GM21717 (cell line): ENCODE measurements around the gene SLC6A8.
"Not testable (repeated sequence)": the region's sequence is repeated elsewhere in the genome, so short reads cannot be mapped to it uniquely, and the experiment has no call there.

Experiments
- ATAC-seq: cut with Tn5 transposase; IDR thresholded peaks from one replicate; pipeline ENCODE4 v1.9.1; 2021; ENCODE audit warnings: mild to moderate bottlenecking, moderate library complexity; ENCODE audit not compliant: unreplicated experiment

The SLC6A8 gene

DNA sequence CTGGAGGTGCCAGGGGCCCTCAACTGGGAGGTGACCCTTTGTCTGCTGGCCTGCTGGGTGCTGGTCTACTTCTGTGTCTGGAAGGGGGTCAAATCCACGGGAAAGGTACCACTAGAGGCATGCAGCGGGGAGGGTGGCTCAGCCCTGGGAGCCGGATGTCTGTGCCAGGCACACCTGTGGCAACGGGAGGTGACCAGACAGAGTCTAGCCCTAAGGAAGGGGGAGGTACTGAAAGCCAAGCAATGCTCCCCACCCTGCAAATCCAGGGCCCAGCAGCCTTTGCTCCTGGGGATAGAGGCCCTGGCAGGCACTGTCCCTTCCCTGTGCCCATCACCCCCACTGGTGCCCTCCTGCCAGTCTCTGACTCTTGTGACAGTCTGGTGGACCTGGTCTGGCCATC lies 4.3 kb downstream of the SLC6A8 start:
- ATAC-seq = no peak

DNA sequence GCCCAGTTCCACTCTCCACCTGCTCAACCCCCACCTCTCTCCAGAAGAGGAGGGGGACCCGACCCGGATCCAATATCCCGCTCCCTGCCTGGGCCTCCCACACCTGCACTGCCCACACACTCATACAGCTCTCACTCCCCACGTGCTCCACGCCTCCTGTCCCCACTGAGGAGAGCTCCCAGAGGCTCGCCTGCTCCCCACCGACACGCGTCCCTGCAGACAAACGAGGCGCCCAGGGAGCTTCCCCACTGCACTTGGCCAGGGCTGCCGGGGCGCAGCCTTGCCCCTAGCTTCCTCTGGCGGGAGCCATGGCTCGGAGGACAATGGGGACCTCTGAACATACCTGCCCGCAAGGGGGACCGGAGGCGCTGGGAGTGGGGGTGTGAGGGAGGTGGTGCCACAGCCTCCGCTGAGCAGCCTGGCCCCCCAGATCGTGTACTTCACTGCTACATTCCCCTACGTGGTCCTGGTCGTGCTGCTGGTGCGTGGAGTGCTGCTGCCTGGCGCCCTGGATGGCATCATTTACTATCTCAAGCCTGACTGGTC lies 5.0 kb downstream of the SLC6A8 start:
- no peak for ATAC-seq

DNA sequence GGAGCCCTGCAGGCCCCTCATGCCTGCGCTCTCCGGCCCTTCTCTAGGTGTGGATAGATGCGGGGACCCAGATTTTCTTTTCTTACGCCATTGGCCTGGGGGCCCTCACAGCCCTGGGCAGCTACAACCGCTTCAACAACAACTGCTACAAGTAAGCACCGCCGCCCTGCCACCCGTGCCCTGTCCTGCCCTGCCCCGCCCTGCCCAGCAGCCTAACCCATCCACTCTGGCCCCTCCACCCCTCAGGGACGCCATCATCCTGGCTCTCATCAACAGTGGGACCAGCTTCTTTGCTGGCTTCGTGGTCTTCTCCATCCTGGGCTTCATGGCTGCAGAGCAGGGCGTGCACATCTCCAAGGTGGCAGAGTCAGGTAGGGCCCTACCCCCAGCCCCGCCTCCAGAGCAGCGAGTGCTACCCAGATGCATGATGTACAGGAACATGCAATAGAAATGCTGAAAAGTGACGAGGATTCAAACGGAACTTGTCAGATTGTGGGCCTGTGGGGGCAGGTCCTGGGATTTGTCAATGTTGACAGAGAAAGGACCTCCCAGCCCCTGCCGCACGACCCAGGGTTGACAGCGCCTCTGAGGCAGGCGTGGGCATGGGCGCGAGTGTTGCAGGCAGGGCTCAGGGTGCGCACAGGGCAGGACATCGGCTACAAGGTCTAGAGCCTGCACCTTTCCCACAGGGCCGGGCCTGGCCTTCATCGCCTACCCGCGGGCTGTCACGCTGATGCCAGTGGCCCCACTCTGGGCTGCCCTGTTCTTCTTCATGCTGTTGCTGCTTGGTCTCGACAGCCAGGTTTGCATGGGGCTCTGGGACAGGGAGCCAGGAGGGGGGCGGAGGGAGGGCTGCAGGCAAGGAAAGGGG lies 5.7 kb downstream of the SLC6A8 start:
- ATAC-seq = no peak

DNA sequence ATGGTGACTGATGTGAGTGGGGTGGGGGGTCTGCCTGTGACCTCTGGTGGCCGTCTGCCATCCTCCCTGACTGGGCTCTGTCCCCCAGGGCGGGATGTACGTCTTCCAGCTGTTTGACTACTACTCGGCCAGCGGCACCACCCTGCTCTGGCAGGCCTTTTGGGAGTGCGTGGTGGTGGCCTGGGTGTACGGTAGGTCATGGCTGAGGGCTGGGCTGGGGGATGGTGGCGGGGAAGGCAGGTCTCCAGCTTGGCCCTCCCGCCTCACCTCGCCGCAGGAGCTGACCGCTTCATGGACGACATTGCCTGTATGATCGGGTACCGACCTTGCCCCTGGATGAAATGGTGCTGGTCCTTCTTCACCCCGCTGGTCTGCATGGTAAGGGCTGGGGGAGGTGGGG lies 6.5 kb downstream of the SLC6A8 start:
- not testable (repeated sequence) for ATAC-seq

- no peak for ATAC-seq
Observed at GRCh38 chrX:153694687-153695270, 7.1 kb downstream of the SLC6A8 start.

- ATAC-seq = no peak
Observed at GRCh38 chrX:153696100-153696499, 8.4 kb downstream of the SLC6A8 start.

- not testable (repeated sequence) for ATAC-seq
Observed at GRCh38 chrX:153696538-153696937, 8.8 kb downstream of the SLC6A8 start.

GRCh38 chrX:153696986-153697722 lies 9.4 kb downstream of the SLC6A8 start:
- not testable (repeated sequence) for ATAC-seq

DNA sequence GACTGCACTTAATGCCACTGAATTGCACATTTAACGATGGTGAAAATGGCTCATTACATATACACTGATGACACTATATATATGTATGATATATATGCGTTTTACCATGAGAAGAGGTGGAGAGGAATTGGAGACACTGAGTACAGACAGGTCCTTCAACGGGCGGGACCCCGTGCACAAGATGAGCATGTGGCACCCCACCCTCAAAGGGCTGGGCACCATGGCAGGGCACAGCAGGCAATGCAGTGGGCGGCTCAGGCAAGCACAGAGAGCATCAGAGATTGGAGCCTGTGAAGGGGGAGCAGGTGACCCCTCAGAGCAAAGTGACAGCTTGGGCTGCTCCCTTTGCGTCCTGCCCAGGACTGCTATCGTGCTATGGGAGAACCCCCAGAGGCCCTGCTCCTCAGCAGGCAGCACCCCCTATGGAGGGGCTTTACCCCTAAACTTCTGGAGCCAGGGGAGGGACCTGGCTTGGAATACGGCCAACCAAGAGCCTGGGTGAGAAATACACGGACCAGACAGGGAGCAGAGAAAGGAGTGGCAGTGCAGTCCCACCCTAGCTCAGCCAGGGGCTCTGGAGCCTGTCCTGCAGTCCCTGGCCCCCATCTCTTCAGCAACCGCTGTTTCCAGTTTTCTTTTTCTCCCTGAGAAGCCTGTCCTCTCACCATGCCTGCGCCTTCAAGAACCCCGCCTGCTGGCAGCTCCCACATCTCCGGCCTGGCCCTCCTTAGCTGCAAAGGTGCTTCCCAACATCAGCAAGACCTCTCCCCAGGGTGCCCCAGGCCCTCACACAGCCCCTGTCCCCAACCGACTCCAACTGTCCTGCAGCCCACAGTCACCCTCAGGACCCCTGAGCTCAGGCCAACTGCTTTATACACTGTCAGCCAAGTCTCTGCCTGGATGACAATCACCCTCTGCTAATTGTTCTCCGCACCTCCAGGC lies 10.5 kb downstream of the SLC6A8 start:
- no peak for ATAC-seq

DNA sequence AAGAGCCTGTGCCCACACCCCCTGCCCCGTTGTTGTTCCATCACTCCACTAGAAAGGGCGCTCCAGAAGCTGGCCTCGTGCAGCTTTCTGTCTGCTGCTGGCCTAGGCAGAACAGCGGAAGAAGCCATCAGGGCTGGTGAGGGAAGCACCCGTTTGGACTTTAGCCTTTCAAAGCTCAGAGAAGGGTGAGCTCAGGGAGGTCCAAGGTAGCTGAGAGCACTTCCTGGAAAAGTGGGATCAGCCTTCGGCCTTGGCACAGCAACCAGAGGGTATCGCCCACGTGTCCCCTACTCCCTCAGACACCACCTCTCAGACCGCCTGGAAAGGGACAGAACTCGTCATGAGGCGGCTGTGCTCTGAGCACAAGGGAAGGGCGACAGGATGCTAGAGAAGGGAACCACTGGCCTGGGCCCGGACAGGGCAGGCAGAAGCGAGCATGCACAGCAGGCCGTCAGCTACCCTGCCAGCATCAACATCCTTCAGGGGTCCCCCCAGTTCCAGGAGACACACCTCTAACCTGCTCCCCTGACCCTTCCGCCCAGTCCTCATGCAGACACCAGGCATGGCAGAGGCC lies 11.6 kb downstream of the SLC6A8 start:
- not testable (repeated sequence) for ATAC-seq

DNA sequence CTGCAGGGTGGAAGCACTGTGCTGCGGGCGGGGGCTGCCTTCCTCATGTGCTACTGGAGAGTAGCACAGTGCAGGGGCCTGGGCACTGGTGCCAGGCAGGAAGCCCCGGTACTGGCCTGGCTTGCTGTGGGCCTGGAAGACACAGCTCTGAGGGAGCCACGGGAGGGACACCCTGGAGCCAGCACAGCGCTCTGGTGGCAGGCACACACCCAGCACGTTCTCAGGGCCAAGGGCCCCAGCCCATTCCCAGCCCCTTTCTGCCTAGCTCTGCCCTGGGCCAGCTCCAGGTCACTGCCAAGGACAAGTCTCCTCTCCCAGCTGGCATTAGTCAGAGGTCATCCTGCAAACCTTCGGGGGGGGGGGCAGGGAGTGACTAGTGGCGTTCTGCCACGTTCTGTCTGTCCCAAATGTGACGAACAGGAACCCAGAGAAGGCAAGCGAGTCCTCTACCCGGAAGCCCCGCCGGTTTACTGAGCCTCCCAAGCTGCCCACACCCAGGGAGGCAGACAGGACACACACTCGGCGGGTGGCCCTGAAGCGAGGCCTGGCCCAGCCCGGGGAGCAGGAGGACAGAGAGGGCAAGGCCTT lies 12.2 kb downstream of the SLC6A8 start:
- ATAC-seq = not testable (repeated sequence)

DNA sequence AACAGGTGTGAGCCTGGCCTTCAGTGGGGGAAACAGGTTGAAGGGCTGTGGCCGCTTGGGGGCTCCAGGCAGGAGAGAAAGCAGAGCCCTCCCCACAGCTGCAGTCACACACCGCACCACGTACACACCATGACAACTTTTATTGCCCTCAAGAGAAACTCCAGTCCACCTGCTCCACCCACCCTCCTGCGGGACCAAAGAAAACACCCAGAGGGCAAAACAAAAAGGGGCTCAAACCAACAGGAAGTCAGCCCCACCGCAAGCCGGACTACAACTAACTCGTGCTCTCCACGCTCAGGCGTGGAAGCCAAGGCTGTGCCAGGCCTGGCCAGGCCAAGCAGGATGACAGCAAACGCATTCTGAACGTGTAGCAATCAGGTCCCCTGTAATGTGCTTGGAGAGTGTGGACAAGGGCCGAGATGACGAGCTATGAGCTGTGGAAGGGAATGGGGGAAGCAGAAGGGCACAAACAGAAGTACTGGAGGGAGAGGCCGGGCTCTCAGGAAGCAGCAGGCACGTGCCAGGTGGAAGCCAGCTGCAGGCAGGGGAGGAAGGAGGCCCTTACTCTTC lies 12.7 kb downstream of the SLC6A8 start:
- no peak for ATAC-seq

- no peak for ATAC-seq
Observed at GRCh38 chrX:153700967-153701366, 13.2 kb downstream of the SLC6A8 start.

- no peak for ATAC-seq
Observed at GRCh38 chrX:153701706-153702105, 14.0 kb downstream of the SLC6A8 start.

DNA sequence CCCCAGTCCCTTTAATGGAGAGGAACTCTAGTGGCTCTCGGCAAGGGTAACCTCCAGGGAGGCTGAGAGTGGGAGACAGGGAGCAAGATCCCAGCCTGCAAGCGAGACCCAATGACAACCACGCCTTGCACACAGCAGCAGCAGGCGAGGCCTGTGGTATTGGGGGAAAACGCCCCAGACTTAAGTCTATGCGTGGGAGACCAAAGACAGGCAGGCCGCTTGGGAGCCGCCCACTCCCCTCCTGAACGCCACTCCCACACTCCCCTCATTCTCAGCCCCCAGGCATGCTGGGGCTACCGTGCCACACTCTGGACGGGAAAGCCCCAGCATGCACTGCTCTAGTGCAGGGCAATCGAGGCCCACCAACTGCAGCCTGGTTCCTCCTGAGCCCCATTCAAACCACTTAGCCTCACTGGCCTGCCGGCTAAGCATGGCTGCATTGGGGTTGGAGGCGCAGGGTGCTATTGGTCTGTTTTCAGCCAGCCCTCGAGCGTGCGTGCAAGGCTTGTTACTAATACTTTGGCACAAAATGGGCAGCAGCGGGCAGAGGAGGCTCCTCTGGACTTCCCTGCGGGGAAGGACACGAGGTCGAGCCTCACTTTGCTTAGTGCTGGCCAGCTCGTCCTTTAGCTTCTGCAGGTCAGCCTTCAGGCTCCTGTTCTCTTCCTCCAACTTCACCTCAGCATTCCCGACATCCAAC lies 14.8 kb downstream of the SLC6A8 start:
- no peak for ATAC-seq

GRCh38 chrX:153703036-153703370 lies 15.3 kb downstream of the SLC6A8 start:
- no peak for ATAC-seq

DNA sequence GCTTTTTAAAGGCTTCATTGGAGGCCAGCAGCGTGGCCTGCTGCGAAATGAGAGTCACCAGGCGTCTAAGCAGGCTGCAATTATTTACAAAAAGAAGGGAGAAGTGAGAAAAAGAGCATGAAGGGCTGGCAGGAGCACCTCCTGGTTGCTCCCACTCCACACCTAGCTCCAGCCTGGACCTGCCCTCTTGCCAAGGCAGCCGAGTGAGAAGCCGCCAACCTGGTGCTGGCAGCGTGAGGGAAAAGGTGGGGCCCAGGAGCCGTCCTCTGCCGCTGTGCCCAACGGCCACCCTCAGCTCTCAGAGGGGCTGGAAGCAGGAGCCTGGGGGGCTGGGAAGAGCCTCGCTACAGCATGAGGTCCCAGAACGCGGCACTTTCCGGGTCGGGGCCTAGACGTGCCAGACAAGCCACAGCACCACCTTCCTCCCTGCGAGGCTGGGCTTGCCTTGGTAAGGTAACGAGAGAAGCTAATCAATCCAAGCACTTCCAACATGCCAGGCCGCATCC lies 16.3 kb downstream of the SLC6A8 start:
- no peak for ATAC-seq

GRCh38 chrX:153704631-153705402 lies 17.1 kb downstream of the SLC6A8 start:
- not testable (repeated sequence) for ATAC-seq
